ENCODE results near the gene ABCA7.
"Not testable (repeated sequence)": the region's sequence is repeated elsewhere in the genome, so short reads cannot be mapped to it uniquely, and the experiment has no call there.

Gene ABCA7

DNA sequence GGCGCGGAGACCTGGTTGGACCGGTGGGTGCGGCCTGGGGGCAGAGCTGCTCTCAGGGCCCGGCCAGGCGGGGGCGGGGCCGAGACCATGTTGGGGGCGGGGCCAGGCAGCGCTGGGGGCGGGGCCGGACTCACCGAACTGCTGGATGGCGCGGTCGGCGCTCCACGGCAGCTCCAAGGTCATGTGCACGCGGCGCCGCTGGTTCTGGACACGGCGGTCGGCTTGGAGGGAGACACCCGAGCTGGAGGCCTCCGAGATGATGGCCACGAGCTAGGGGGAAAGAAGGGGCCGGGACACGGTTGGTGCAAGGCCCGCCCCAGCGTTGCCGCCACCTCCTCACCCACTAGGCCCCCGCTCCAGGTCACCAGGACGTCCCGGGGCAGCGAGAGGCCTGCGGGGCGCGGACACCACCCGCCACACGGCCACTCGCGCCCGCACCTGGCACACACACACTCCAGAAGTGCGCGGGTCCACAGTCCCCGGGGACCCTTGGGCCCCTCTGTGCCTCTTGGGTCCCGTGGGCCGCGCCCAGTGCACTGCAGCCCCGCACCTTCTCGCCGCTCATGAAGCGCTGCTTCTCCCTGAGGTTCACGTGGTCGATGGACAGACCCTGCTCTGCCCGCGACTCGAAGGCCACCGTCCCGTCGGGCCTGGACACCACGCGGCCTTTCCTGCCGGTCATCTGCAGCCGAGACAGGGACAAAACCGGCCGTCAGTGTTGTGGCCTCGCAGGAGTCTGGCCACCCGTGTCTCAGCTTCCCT lies 72.5 kb downstream of the ABCA7 start:
- no peak overlapping the region for H3K27ac ChIP-seq (ENCODE audit: low read depth, low read length)
- no peaks in the 10 kb centered on the region for H3K79me2 ChIP-seq (ENCODE audit: control insufficient read depth, insufficient read depth, low read length, unreplicated experiment)
- no peak overlapping the region for H3K4me3 ChIP-seq (ENCODE audit: low read depth, low read length)
- no peaks in the 10 kb centered on the region; the same call in 1 of the 2 replicates for H3K36me3 ChIP-seq (ENCODE audit: insufficient read depth, low read length)
- no peaks in the 10 kb centered on the region for H3K4me1 ChIP-seq (ENCODE audit: control insufficient read depth, insufficient read depth, low read length, unreplicated experiment)
- no peak overlapping the region for H2AFZ ChIP-seq (ENCODE audit: low read length, unreplicated experiment)
- H3K27me3 ChIP-seq (ENCODE audit: insufficient read depth, low read length): no peaks in the 10 kb centered on the region

DNA sequence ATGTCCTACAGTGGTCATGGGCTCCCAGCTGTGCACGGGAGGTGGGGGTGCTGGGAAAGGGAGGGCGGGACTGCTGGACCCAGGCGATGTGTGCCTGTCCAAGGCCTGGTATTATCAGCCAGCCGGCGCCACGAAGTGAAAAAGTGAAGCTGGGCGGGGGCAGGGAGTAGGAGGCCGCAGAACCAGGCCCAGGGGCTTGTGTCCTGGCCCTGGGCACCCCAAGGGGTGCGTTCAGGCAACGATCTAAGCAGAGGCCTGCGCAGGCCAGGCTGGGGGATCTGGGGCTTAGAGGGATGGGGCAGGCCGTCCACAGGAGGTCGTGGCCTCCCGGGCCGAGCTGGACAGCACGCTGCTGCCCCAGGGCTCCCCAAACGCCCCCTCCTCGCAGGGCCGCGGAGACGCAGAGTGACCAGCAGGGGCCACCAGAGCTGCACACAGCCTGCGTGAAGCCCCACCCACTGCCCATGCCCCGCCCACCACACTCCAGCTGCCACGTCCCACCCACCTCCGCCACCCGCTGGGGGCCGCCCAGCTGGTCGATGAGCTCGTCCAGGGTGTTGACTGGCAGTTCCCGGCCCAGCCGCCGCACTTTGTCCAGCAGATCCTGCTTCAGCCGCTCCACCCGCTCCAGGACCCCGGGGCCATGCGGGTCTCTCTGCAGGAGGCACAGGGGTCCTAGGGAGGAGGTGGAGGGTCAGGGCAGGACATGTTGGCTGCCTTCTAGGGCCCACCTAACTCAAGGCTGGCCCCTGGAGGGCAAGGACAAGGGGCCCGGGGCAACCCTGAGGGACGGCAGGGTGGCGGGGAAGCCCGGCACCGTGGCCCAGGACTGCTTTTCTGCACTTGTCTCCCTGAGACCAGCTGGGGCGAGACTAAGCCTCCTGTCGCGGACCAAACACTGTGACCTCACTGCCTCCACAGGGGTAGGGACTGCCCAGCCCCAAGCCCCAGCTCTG lies 73.4 kb downstream of the ABCA7 start:
- no peak overlapping the region for H3K27ac ChIP-seq (ENCODE audit: low read depth, low read length)
- no peaks in the 10 kb centered on the region for H3K27me3 ChIP-seq (ENCODE audit: insufficient read depth, low read length)

DNA sequence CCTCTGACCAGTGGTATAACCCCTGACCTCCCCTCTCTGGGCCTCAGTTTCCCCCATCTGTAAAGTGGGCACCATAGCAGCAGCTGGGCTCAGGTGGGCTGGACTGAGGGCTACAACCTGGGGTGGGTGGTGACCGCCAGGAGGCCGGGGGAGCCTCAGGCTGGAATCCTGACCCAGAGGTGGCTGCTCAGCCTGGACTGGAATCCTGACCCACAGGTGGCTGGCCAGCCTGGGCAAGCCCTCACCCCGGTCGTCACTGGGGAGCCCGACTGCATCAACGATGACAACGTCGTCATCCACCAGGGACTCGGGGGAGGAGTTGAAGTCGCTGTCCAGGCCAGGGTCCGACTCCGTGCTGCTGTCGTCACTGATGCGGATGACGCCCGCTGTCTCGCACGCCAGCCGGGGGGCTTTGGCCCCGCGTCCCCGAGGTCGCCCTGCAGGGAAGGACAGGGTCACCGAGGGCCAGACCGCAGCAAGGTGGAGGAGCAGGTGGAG lies 74.1 kb downstream of the ABCA7 start:
- Histone ChIP-seq H2AFZ (ENCODE audit: low read length, unreplicated experiment) (no peak overlapping the region), H3K79me2 (ENCODE audit: control insufficient read depth, insufficient read depth, low read length, unreplicated experiment) (no peaks in the 10 kb centered on the region), H3K27me3 (ENCODE audit: insufficient read depth, low read length) (no peaks in the 10 kb centered on the region), H3K4me3 (ENCODE audit: low read depth, low read length) (no peak overlapping the region), H3K4me1 (ENCODE audit: control insufficient read depth, insufficient read depth, low read length, unreplicated experiment) (no peaks in the 10 kb centered on the region), H3K36me3 (ENCODE audit: insufficient read depth, low read length) (peaks cover 1% of the 10 kb centered on the region; the same call in 1 of the 2 replicates), H3K27ac (ENCODE audit: low read depth, low read length) (no peak overlapping the region)

More for the DNA sequence above, 73.4 kb downstream of the ABCA7 start:
- Histone ChIP-seq H2AFZ (ENCODE audit: low read length, unreplicated experiment) (no peak overlapping the region), H3K36me3 (ENCODE audit: insufficient read depth, low read length) (no peaks in the 10 kb centered on the region; the same call in 1 of the 2 replicates), H3K4me3 (ENCODE audit: low read depth, low read length) (no peak overlapping the region), H3K79me2 (ENCODE audit: control insufficient read depth, insufficient read depth, low read length, unreplicated experiment) (no peaks in the 10 kb centered on the region), H3K4me1 (ENCODE audit: control insufficient read depth, insufficient read depth, low read length, unreplicated experiment) (no peaks in the 10 kb centered on the region)

DNA sequence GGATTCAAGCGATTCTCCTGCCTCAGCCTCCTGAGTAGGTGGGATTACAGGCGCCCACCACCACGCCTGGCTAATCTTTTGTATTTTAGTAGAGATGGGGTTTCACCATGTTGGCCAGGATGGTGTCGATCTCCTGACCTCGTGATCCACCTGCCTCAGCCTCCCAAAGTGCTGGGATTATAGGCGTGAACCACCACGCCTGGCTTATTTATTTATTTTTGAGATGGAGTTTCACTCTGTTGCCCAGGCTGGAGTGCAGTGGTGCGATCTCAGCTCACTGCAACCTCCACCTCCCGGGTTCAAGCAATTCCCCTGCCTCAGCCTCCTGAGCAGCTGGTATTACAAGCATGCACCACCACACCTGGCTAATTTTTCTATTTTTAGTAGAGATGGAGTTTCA lies 74.8 kb downstream of the ABCA7 start:
- not testable (repeated sequence) for H3K36me3 ChIP-seq (ENCODE audit: insufficient read depth, low read length); H3K27me3 ChIP-seq (ENCODE audit: insufficient read depth, low read length); H2AFZ ChIP-seq (ENCODE audit: low read length, unreplicated experiment); H3K4me1 ChIP-seq (ENCODE audit: control insufficient read depth, insufficient read depth, low read length, unreplicated experiment); H3K4me3 ChIP-seq (ENCODE audit: low read depth, low read length); H3K79me2 ChIP-seq (ENCODE audit: control insufficient read depth, insufficient read depth, low read length, unreplicated experiment); H3K27ac ChIP-seq (ENCODE audit: low read depth, low read length)
